Lower leg skin (tissue), 3 donors: ENCODE data around the gene DTD1.

Experiments used
- POLR2A ChIP-seq, 2 donors: fragments of 450-650 bp; IDR thresholded peaks; one replicate each; pipeline ENCODE4 v1.6.1; 2016 to 2017; ENCODE audit warnings: antibody characterized with exemption in 2 of 2, mild to moderate bottlenecking in 1 of 2, moderate library complexity in 1 of 2
- TF ChIP-seq, protein P1 (sequence below), 3 donors: fragments of 450-650 bp; IDR thresholded peaks; one replicate each; pipeline ENCODE4 v1.5.1; 2016; ENCODE audit warnings: antibody characterized with exemption in 3 of 3, mild to moderate bottlenecking in 3 of 3, moderate library complexity in 2 of 3

DNA sequence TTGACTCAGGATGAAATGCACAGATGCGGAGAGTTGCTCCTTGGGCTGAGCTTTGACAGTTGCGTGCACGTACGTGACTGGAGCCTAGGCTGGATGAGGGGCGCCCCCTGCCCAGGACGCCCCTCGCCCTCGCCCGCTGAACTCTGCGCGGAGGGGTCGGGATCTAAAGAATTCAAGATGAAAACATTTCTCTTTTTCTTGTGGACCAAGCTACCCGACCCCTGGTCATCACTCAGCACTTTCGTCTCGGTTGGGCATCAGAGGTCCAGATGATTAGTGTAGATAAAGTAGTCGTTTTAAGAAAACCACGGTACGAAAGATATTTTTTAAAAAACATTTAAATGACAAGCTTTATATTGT is 700 bp downstream of the DTD1 start:
- TF ChIP-seq, protein P1, sequence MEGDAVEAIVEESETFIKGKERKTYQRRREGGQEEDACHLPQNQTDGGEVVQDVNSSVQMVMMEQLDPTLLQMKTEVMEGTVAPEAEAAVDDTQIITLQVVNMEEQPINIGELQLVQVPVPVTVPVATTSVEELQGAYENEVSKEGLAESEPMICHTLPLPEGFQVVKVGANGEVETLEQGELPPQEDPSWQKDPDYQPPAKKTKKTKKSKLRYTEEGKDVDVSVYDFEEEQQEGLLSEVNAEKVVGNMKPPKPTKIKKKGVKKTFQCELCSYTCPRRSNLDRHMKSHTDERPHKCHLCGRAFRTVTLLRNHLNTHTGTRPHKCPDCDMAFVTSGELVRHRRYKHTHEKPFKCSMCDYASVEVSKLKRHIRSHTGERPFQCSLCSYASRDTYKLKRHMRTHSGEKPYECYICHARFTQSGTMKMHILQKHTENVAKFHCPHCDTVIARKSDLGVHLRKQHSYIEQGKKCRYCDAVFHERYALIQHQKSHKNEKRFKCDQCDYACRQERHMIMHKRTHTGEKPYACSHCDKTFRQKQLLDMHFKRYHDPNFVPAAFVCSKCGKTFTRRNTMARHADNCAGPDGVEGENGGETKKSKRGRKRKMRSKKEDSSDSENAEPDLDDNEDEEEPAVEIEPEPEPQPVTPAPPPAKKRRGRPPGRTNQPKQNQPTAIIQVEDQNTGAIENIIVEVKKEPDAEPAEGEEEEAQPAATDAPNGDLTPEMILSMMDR (IDR thresholded peaks at IDR 0.05), result no peak
- TF ChIP-seq POLR2A (IDR thresholded peaks at IDR 0.05), result no peak
